Endothelial cell (in vitro differentiated cells): ENCODE results near the gene USP40. TPM values are rescaled to one million over a fixed set of nuclear protein-coding genes. Genes with fewer than 3 reads are reported as not detected.

Experiments used
- DNase-seq: peaks from one replicate; pipeline ENCODE4 v3.0.0; 2021; ENCODE audit warnings: low spot score
- H3K27ac Mint-ChIP-seq: one replicate; pipeline ENCODE4 v1.8.0; 2021; ENCODE audit warnings: mixed read lengths, inconsistent platforms; ENCODE audit not compliant: unreplicated experiment
- H3K27me3 Mint-ChIP-seq: one replicate; pipeline ENCODE4 v1.8.0; 2021; ENCODE audit warnings: mild to moderate bottlenecking, moderate library complexity, mixed read lengths, inconsistent platforms; ENCODE audit not compliant: unreplicated experiment
- H3K36me3 Mint-ChIP-seq: one replicate; pipeline ENCODE4 v1.8.0; 2021; ENCODE audit warnings: mild to moderate bottlenecking, low read depth, mixed read lengths, inconsistent platforms; ENCODE audit not compliant: unreplicated experiment
- H3K4me1 Mint-ChIP-seq: one replicate; pipeline ENCODE4 v1.8.0; 2021; ENCODE audit warnings: mild to moderate bottlenecking, mixed read lengths, inconsistent platforms; ENCODE audit not compliant: unreplicated experiment
- H3K4me3 Mint-ChIP-seq: one replicate; pipeline ENCODE4 v1.8.0; 2021; ENCODE audit warnings: mild to moderate bottlenecking, mixed read lengths, inconsistent platforms; ENCODE audit not compliant: unreplicated experiment
- H3K9me3 Mint-ChIP-seq: one replicate; pipeline ENCODE4 v1.8.0; 2021; ENCODE audit warnings: mixed read lengths, inconsistent platforms; ENCODE audit not compliant: unreplicated experiment
- total RNA-seq: library from RNA; stranded (reverse); fragmentation: NEBNext Ultra II Directional; extraction: Animal tissue kit (Norgen Biotek cat#: 25700); gene quantifications from one replicate; pipeline ENCODE4 v1.2.1, GENCODE V29; 2021; ENCODE audit not compliant: unreplicated experiment
- TF ChIP-seq, protein P1 (sequence below): fragments of 200-600 bp; sonication (generic); IDR thresholded peaks from one replicate; pipeline ENCODE4 v1.5.0; 2021; ENCODE audit warnings: antibody characterized with exemption; ENCODE audit not compliant: unreplicated experiment

USP40 gene
- total RNA-seq, 1 donor from 2014 or later, result 23.6 TPM

DNA sequence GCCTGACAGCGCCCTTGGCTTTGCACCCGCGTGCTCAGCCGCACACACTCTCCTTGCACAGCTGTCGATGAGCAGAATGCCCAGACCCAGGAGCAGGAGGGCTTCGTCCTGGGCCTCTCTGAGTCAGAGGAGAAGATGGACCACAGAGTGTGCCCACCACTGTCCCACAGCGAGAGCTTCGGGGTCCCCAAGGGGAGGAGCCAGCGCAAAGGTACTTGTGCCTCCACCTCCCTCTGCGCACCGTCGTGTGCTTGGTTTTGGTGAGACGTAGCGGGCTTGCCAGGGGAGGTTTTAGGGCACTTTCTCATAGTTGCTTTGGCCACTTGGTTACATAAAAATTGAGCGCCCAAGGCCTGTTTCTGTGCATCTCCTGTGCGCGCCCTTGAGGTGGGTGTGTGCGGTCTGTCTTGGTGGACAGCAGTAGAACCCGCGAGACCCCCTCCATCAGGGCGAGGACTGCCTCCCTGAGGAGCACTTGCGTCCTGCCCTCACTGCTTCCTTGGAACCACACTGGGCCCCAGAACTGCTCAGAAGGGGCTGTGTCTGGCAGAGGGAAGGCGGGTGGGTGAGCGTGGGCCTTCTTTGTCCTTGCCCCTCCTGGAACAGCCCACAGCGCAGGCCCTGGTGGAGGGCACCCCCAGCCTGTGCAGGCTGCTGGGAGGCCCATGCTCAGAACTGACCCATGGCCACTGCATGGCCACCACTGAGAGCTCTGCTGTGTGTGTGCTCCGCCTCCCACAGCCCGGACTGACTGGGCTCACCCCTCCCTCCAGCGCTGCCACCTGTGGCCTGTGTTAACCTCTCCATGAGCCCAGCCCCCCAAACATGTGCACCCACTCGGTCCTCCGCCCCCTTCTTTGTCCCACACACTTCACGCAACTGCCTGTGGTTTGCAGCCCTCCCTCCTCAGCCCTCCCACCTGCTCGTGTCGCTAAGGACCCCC is 116.4 kb downstream of the USP40 start:
- Mint-ChIP-seq H3K9me3 (no peaks in the 10 kb centered on the region), H3K36me3 (peaks cover 16% of the 10 kb centered on the region), H3K27me3 (peaks cover 5% of the 10 kb centered on the region), H3K27ac (no peak overlapping the region), H3K4me1 (no peaks in the 10 kb centered on the region), H3K4me3 (no peak overlapping the region)
- TF ChIP-seq, protein P1, sequence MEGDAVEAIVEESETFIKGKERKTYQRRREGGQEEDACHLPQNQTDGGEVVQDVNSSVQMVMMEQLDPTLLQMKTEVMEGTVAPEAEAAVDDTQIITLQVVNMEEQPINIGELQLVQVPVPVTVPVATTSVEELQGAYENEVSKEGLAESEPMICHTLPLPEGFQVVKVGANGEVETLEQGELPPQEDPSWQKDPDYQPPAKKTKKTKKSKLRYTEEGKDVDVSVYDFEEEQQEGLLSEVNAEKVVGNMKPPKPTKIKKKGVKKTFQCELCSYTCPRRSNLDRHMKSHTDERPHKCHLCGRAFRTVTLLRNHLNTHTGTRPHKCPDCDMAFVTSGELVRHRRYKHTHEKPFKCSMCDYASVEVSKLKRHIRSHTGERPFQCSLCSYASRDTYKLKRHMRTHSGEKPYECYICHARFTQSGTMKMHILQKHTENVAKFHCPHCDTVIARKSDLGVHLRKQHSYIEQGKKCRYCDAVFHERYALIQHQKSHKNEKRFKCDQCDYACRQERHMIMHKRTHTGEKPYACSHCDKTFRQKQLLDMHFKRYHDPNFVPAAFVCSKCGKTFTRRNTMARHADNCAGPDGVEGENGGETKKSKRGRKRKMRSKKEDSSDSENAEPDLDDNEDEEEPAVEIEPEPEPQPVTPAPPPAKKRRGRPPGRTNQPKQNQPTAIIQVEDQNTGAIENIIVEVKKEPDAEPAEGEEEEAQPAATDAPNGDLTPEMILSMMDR, result no peak
- DNase-seq, result no peak

DNA sequence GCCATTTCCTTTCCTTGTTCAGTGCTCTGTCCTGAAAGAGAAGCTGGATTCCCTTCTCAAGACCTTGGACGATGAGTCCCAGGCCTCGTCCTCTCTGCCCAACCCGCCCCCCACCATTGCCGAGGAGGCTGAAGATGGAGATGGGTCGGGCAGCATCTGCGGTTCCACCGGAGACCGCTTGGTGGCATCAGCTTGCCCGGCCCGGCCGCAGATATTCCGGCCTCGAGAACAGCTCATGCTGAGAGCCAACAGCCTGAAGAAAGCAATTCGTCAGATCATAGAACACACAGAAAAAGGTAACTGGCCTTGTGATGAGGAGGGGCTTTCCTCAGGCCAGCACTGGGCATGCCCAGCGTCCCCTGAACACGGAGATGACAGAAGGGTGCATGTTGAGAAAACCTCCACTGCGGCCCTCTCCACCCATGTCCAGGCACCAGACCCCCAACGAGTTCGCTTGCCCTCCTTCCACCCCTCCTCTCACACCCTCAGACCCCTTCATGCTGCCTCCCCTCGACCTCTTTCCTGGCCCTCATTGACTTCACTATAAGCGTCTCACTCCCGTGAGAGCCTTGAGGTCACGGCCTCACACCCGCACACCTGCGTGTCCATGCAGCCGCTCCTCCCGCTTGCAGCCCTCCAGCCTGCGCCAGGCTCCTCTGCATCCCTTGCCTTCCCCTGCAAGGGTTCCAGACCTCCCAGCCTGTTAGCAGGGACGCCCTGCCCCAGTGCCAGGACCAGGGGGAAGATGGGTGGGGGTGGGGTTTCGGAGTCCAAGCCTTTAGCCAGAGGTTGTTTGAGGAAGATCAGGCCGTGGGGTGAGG is 117.3 kb downstream of the USP40 start:
- no peaks in the 10 kb centered on the region for H3K4me1 Mint-ChIP-seq
- H3K27ac Mint-ChIP-seq, result no peak overlapping the region
- peaks cover 9% of the 10 kb centered on the region for H3K27me3 Mint-ChIP-seq

GRCh38 chr2:233448575-233448974 is 118.0 kb downstream of the USP40 start:
- H3K27ac Mint-ChIP-seq, result no peak overlapping the region
- no peak overlapping the region for H3K4me3 Mint-ChIP-seq
- H3K36me3 Mint-ChIP-seq, result peaks cover 21% of the 10 kb centered on the region
- H3K9me3 Mint-ChIP-seq, result no peaks in the 10 kb centered on the region
- DNase-seq, result no peak
- TF ChIP-seq, protein P1, result no peak
- peaks cover 9% of the 10 kb centered on the region for H3K27me3 Mint-ChIP-seq
- no peaks in the 10 kb centered on the region for H3K4me1 Mint-ChIP-seq

More for the DNA sequence above, 117.3 kb downstream of the USP40 start:
- Mint-ChIP-seq H3K4me3 (no peak overlapping the region), H3K9me3 (no peaks in the 10 kb centered on the region), H3K36me3 (peaks cover 21% of the 10 kb centered on the region)
- TF ChIP-seq, protein P1, result peak; percentile 77
- peak; percentile 76 for DNase-seq

DNA sequence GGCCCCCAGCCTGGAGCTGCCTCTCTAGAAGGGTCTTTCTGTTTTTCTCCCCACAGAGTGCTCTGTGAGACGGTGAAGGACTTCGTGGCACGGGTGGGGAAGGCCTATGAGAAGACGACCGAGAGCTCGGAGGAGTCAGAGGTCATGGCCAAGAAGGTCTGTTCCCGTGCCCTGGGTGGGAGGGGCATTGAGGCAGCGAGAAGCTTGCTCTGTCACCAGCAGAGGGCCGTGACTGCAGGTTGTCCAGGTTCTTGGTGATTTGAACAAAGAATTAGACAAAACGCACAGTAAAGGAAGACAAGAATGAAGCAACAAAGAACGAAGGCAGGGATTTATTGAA is 118.4 kb downstream of the USP40 start:
- Mint-ChIP-seq H3K36me3 (peaks cover 18% of the 10 kb centered on the region), H3K4me1 (no peaks in the 10 kb centered on the region), H3K4me3 (peak overlapping the region; percentile 73), H3K9me3 (no peaks in the 10 kb centered on the region), H3K27me3 (peaks cover 9% of the 10 kb centered on the region), H3K27ac (no peak overlapping the region)
- DNase-seq, result peak; percentile 41
- TF ChIP-seq, protein P1, result no peak
